Myocyte (in vitro differentiated cells): ENCODE measurements around the gene RAB15. TPM values are rescaled to one million over a fixed set of nuclear protein-coding genes. Genes with fewer than 3 reads are reported as not detected.
"Not testable (repeated sequence)": the region's sequence is repeated elsewhere in the genome, so short reads cannot be mapped to it uniquely, and the experiment has no call there.

Experiments used
- DNase-seq: peaks from one replicate; pipeline ENCODE4 v3.0.0-alpha.2; 2012; ENCODE audit warnings: low read depth
- total RNA-seq: library from RNA; depleted of rRNA; stranded (reverse); fragments of >200 nt; gene quantifications from 2 replicates; pipeline ENCODE4 v1.2.3, GENCODE V29; 2014

Gene RAB15
- total RNA-seq, 1 donor from 2014 or later, result 93.6 TPM

- not testable (repeated sequence) for DNase-seq
Measured at GRCh38 chr14:64913477-64913876, 58.7 kb downstream of the RAB15 start.

GRCh38 chr14:64912261-64912660, 59.9 kb downstream of the RAB15 start:
- no peak for DNase-seq

- DNase-seq, result peak; percentile 24
Measured at GRCh38 chr14:64910847-64911495, 61.2 kb downstream of the RAB15 start.

GRCh38 chr14:64906022-64906421, 66.1 kb downstream of the RAB15 start:
- DNase-seq, result no peak

GRCh38 chr14:64899958-64900357, 72.2 kb downstream of the RAB15 start:
- no peak for DNase-seq

Other genes starting within 250 kb of the RAB15 start
- gene SPTB, start 92.4 kb downstream of the RAB15 start, total RNA-seq, result 4.3 and 4.6 TPM in 2 replicates
- gene CHURC1, start 57.9 kb downstream of the RAB15 start, total RNA-seq, result 41.3 and 55.0 TPM in 2 replicates
- gene GPX2, start 29.6 kb downstream of the RAB15 start, total RNA-seq, result not detected in 2 replicates
- 11.8 and 13.9 TPM in 2 replicates for gene FNTB, start 14.6 kb upstream of the RAB15 start, total RNA-seq
- 38.7 and 43.0 TPM in 2 replicates for gene MAX, start 130.2 kb upstream of the RAB15 start, total RNA-seq